H1 (cell line): ENCODE data around the gene GALNTL6. TPM values are rescaled to one million over a fixed set of nuclear protein-coding genes. Genes with fewer than 3 reads are reported as not detected.

Experiments used
- CTCF ChIA-PET: fragments of 300-600 bp; sonication (Branson Sonifier 250); formaldehyde crosslinking; loops from one replicate; lab custom pipeline; 2021; ENCODE audit not compliant: partially characterized antibody; lab: Charles Lee
- POLR2A ChIA-PET: fragments of 300-600 bp; sonication (Branson Sonifier 250); formaldehyde crosslinking; loops from one replicate; lab custom pipeline; 2021; ENCODE audit warnings: inconsistent platforms; ENCODE audit not compliant: partially characterized antibody; lab: Charles Lee
- DNase-seq, 2 experiments: peaks; one replicate each; pipeline versions ENCODE4 v3.0.0 to v3.0.0-alpha.2; 2010 to 2022; ENCODE audit warnings: low spot score in 2 of 2, low read depth in 1 of 2, mixed read lengths in 1 of 2
- FAIRE-seq: peaks from 2 replicates; lab custom pipeline; 2011; peaks lifted over from hg19 to GRCh38; lab: Jason Lieb, UNC
- H2AFZ ChIP-seq: 2 replicates; pipeline ENCODE4 v1.8.1; 2012; ENCODE audit warnings: low read length, inconsistent platforms
- H2AK5ac ChIP-seq: 2 replicates; pipeline ENCODE4 v1.6.1; 2013; ENCODE audit warnings: low read depth, low read length
- H2BK120ac ChIP-seq: replicated peaks from 2 replicates; pipeline ENCODE3; 2013; ENCODE audit warnings: low read depth, low read length, inconsistent platforms
- H2BK12ac ChIP-seq: 2 replicates; pipeline ENCODE4 v1.6.1; 2013; ENCODE audit warnings: low read depth, low read length
- H2BK15ac ChIP-seq: 2 replicates; pipeline ENCODE4 v1.6.1; 2013; ENCODE audit warnings: low read length
- H2BK20ac ChIP-seq: 2 replicates; pipeline ENCODE4 v1.6.1; 2013; ENCODE audit warnings: low read length
- H2BK5ac ChIP-seq: 2 replicates; pipeline ENCODE4 v1.6.1; 2013; ENCODE audit warnings: low read depth, low read length
- H3K14ac ChIP-seq: 2 replicates; pipeline ENCODE4 v1.6.1; 2013; ENCODE audit warnings: inconsistent platforms; ENCODE audit not compliant: insufficient read length
- H3K18ac ChIP-seq: 2 replicates; pipeline ENCODE4 v1.6.1; 2013; ENCODE audit warnings: low read length; ENCODE audit errors: extremely low read depth
- H3K23ac ChIP-seq: 2 replicates; pipeline ENCODE4 v1.6.1; 2013; ENCODE audit warnings: inconsistent platforms; ENCODE audit not compliant: insufficient read length
- H3K23me2 ChIP-seq: 2 replicates; pipeline ENCODE4 v1.6.1; 2013; ENCODE audit warnings: low read depth, low read length
- H3K27ac ChIP-seq: 2 replicates; pipeline ENCODE4 v1.6.1; 2011; ENCODE audit warnings: low read depth, low read length, inconsistent platforms
- H3K27me3 ChIP-seq, 4 experiments: replicated peaks in 1 of 4; 1 replicate in 1 of 4; 2 replicates in 3 of 4; pipeline versions ENCODE4 v1.6.1 to v1.8.1; 2011 to 2013; ENCODE audit warnings: low read length in 3 of 4, mild to moderate bottlenecking in 3 of 4, inconsistent platforms in 2 of 4, mixed read lengths in 2 of 4, moderate library complexity in 1 of 4; ENCODE audit not compliant: control insufficient read depth in 3 of 4, insufficient read depth in 3 of 4; ENCODE audit errors: extremely low read depth in 1 of 4
- H3K36me3 ChIP-seq, 4 experiments: 2 replicates each; pipeline versions ENCODE4 v1.6.1 to v1.8.1; 2011 to 2013; ENCODE audit warnings: mild to moderate bottlenecking in 4 of 4, low read length in 3 of 4, moderate library complexity in 2 of 4, control low read depth in 1 of 4, inconsistent platforms in 1 of 4; ENCODE audit not compliant: insufficient read depth in 4 of 4, control insufficient read depth in 2 of 4
- H3K4ac ChIP-seq: replicated peaks from 2 replicates; pipeline ENCODE3; 2013; ENCODE audit warnings: low read length, low read depth, mixed read lengths, inconsistent platforms; ENCODE audit not compliant: insufficient read length
- H3K4me1 ChIP-seq, 4 experiments: replicated peaks in 1 of 4; 1 replicate in 1 of 4; 2 replicates in 3 of 4; pipeline versions ENCODE4 v1.6.1 to v1.8.1; 2011 to 2013; ENCODE audit warnings: low read length in 3 of 4, inconsistent platforms in 2 of 4, mixed read lengths in 1 of 4; ENCODE audit not compliant: insufficient read depth in 4 of 4, control insufficient read depth in 3 of 4
- H3K4me2 ChIP-seq, 2 experiments: 2 replicates each; pipeline versions ENCODE4 v1.6.1 to v1.8.1; 2011 to 2013; ENCODE audit warnings: low read depth in 2 of 2, low read length in 2 of 2, control low read depth in 1 of 2, inconsistent platforms in 1 of 2, mild to moderate bottlenecking in 1 of 2; ENCODE audit not compliant: insufficient read depth in 1 of 2
- H3K4me3 ChIP-seq, 4 experiments: fragments of 200-600, 300-600 bp in 1 of 4; sonication (generic), shearing (Covaris generic), sonication (Bioruptor Twin) in 1 of 4; 2 replicates each; pipeline versions ENCODE4 v1.5.1 to v1.8.1; 2011 to 2016; ENCODE audit warnings: low read length in 4 of 4, low read depth in 3 of 4, control low read depth in 2 of 4, inconsistent platforms in 2 of 4, mild to moderate bottlenecking in 2 of 4, mixed read lengths in 1 of 4, moderate library complexity in 1 of 4; ENCODE audit not compliant: insufficient read depth in 2 of 4; ENCODE audit errors: extremely low read depth in 1 of 4
- H3K56ac ChIP-seq: replicated peaks from 2 replicates; pipeline ENCODE3; 2013; ENCODE audit warnings: low read depth, mild to moderate bottlenecking, mixed read lengths, low read length, inconsistent platforms; ENCODE audit not compliant: insufficient read length
- H3K79me1 ChIP-seq: 2 replicates; pipeline ENCODE4 v1.6.1; 2013; ENCODE audit warnings: low read depth, low read length, control low read depth
- H3K79me2 ChIP-seq, 2 experiments: 2 replicates each; pipeline versions ENCODE4 v1.6.1 to v1.8.1; 2012 to 2013; ENCODE audit warnings: low read length in 2 of 2, mild to moderate bottlenecking in 2 of 2, inconsistent platforms in 1 of 2; ENCODE audit not compliant: insufficient read depth in 2 of 2, control insufficient read depth in 1 of 2
- H3K9ac ChIP-seq, 4 experiments: replicated peaks in 1 of 4; 1 replicate in 1 of 4; 2 replicates in 3 of 4; pipeline versions ENCODE4 v1.6.1 to v1.8.1; 2011 to 2013; ENCODE audit warnings: low read depth in 3 of 4, low read length in 3 of 4, control low read depth in 2 of 4, mild to moderate bottlenecking in 2 of 4, moderate library complexity in 2 of 4, inconsistent platforms in 1 of 4; ENCODE audit errors: extremely low read depth in 1 of 4
- H3K9me3 ChIP-seq, 2 experiments: 2 replicates each; pipeline versions ENCODE4 v1.6.1 to v1.8.1; 2012 to 2013; ENCODE audit warnings: mild to moderate bottlenecking in 2 of 2, moderate library complexity in 2 of 2, control low read depth in 1 of 2, inconsistent platforms in 1 of 2, low read depth in 1 of 2, low read length in 1 of 2, mixed read lengths in 1 of 2; ENCODE audit not compliant: insufficient read depth in 2 of 2
- H4K20me1 ChIP-seq, 2 experiments: replicated peaks in 1 of 2; 2 replicates each; pipeline versions ENCODE3 to v1.8.1; 2011 to 2013; ENCODE audit warnings: inconsistent platforms in 2 of 2, low read length in 2 of 2, mild to moderate bottlenecking in 1 of 2; ENCODE audit not compliant: insufficient read depth in 2 of 2, control insufficient read depth in 1 of 2
- H4K5ac ChIP-seq: 2 replicates; pipeline ENCODE4 v1.6.1; 2013; ENCODE audit warnings: low read length, low read depth, mixed read lengths, inconsistent platforms; ENCODE audit not compliant: insufficient read length
- H4K8ac ChIP-seq: 2 replicates; pipeline ENCODE4 v1.8.0; 2013; ENCODE audit warnings: mild to moderate bottlenecking, moderate library complexity, low read length, inconsistent platforms; ENCODE audit not compliant: insufficient read depth; ENCODE audit errors: extremely low read depth
- H4K91ac ChIP-seq: replicated peaks from 2 replicates; pipeline ENCODE3; 2013; ENCODE audit warnings: low read length, mixed read lengths, inconsistent platforms; ENCODE audit not compliant: insufficient read length
- ATF2 ChIP-seq: IDR thresholded peaks from 2 replicates; pipeline ENCODE4 v1.6.1; 2012; ENCODE audit warnings: low read length, inconsistent platforms
- ATF3 ChIP-seq: IDR thresholded peaks from 2 replicates; pipeline ENCODE4 v1.6.1; 2011; ENCODE audit warnings: low read depth, mild to moderate bottlenecking, low read length; ENCODE audit not compliant: insufficient read depth
- CBX5 ChIP-seq: fragments of 300-800, 300-1000 bp; sonication (generic); IDR thresholded peaks from 2 replicates; pipeline ENCODE4 v1.7.1; 2016; ENCODE audit warnings: antibody characterized with exemption, low read length, low read depth
- CBX8 ChIP-seq: fragments of 300-800, 300-1000 bp; sonication (generic); IDR thresholded peaks from 2 replicates; pipeline ENCODE4 v1.7.1; 2016; ENCODE audit warnings: low read depth, low read length, borderline replicate concordance
- CEBPB ChIP-seq: IDR thresholded peaks from 2 replicates; pipeline ENCODE4 v1.6.1; 2012; ENCODE audit warnings: low read depth, low read length
- CHD2 ChIP-seq: IDR thresholded peaks from 2 replicates; pipeline ENCODE4 v1.6.1; 2012; ENCODE audit warnings: low read length, improper control_type of control experiment
- GABPA ChIP-seq: IDR thresholded peaks from 2 replicates; pipeline ENCODE4 v1.6.1; 2011; ENCODE audit warnings: mild to moderate bottlenecking, low read length, moderate library complexity, borderline replicate concordance; ENCODE audit not compliant: insufficient read depth
- HDAC2 ChIP-seq, 2 experiments: fragments of 300-600 bp in 1 of 2; sonication (generic) in 1 of 2; IDR thresholded peaks; 2 replicates each; pipeline ENCODE4 v1.6.1; 2011 to 2012; ENCODE audit warnings: low read depth in 2 of 2, low read length in 2 of 2, mild to moderate bottlenecking in 2 of 2, moderate library complexity in 2 of 2, borderline replicate concordance in 1 of 2, inconsistent platforms in 1 of 2
- KDM4A ChIP-seq: IDR thresholded peaks from one replicate; pipeline ENCODE4 v1.7.1; 2012; ENCODE audit warnings: low read depth, mild to moderate bottlenecking, moderate library complexity, low read length, inconsistent platforms; ENCODE audit not compliant: severe bottlenecking
- RFX5 ChIP-seq: IDR thresholded peaks from 2 replicates; pipeline ENCODE4 v1.6.1; 2011; ENCODE audit warnings: low read depth, low read length, improper control_type of control experiment, borderline replicate concordance
- SIX5 ChIP-seq: IDR thresholded peaks from 2 replicates; pipeline ENCODE4 v1.6.1; 2011; ENCODE audit warnings: mild to moderate bottlenecking, low read depth, low read length
- SP4 ChIP-seq: IDR thresholded peaks from 2 replicates; pipeline ENCODE4 v1.6.1; 2012; ENCODE audit warnings: low read length, inconsistent platforms
- WGBS, 2 experiments: shearing (Covaris generic) in 1 of 2; methylation state at CpG; one replicate each; pipeline versions ENCODE4 v1.1.6 to v1.1.7; 2013 to 2015; ENCODE audit warnings: low lambda C conversion rate in 2 of 2, mixed read lengths in 2 of 2, inconsistent platforms in 1 of 2, low coverage in 1 of 2, missing lambda C conversion rate in 1 of 2; ENCODE audit not compliant: insufficient replicate concordance in 2 of 2, insufficient coverage in 1 of 2, insufficient read length in 1 of 2; ENCODE audit errors: extremely low coverage in 1 of 2, missing lambda C conversion rate in 1 of 2; 5-methylcytosine and 5-hydroxymethylcytosine counted together
- polyA plus RNA-seq, 7 experiments: library from polyadenylated mRNA; depleted of rRNA in 3 of 7; stranded (reverse) in 5 of 7; unstranded in 2 of 7; fragments of >200 nt in 5 of 7; fragments of 200-250 nt in 2 of 7; gene quantifications; 1 replicate in 5 of 7; 2 replicates in 1 of 7; 4 replicates in 1 of 7; pipeline versions ENCODE4 v1.2.1 to v1.2.3, GENCODE V29; 2011 to 2013; ENCODE audit warnings: missing spikeins in 2 of 7, mixed read lengths in 2 of 7
- total RNA-seq: library from RNA; stranded (reverse); fragmentation: NEBNext Ultra II Directional; extraction: Animal tissue kit (Norgen Biotek cat#: 25700); gene quantifications from 2 replicates; pipeline ENCODE4 v1.2.1, GENCODE V29; 2021

GALNTL6 gene
- total and polyA plus RNA-seq, 2 of the 8 experiments (the other 6 are each of a cell fraction or from before 2014, with no cell fraction given) = 0.03 to 0.32 TPM

GRCh38 chr4:171847751-171848150 lies 34.5 kb downstream of the GALNTL6 start:
- Histone ChIP-seq H2AK5ac (no peak overlapping the region), H2BK5ac (no peak overlapping the region), H3K36me3 (no peaks in the 10 kb centered on the region), H4K8ac (no peak overlapping the region), H3K79me2 (no peaks in the 10 kb centered on the region), H3K14ac (no peak overlapping the region), H4K5ac (no peak overlapping the region), H2BK120ac (no peak overlapping the region), H3K9me3 (no peaks in the 10 kb centered on the region), H3K27ac (no peak overlapping the region), H3K23me2 (no peaks in the 10 kb centered on the region), H3K79me1 (no peaks in the 10 kb centered on the region), H3K4me2 (no peak overlapping the region), H3K9ac (no peak overlapping the region), H3K18ac (no peak overlapping the region), H4K91ac (no peak overlapping the region), H3K27me3 (no peaks in the 10 kb centered on the region), H3K4ac (no peak overlapping the region), H2AFZ (no peak overlapping the region), H2BK12ac (no peak overlapping the region), H3K4me1 (0 out of 7 replicates have a peak, but pooled peaks cover 0 to 2% (median 0%) of the 10 kb centered on the region in 4 experiments), H3K56ac (no peak overlapping the region), H4K20me1 (no peaks in the 10 kb centered on the region), H2BK20ac (no peak overlapping the region), H3K23ac (no peak overlapping the region), H2BK15ac (no peak overlapping the region), H3K4me3 (no peak overlapping the region)
- ChIA-PET CTCF (interaction anchor here (0.6 to 2.8 kb wide), 8 partner anchors 18 to 1650 kb away, joined by 3 to 16 read pairs (median 4); no protein-coding TSS in a partner anchor), POLR2A (no interaction called here)
- DNase-seq = no peak
- no peak for FAIRE-seq
- WGBS, 2 experiments = 91% methylated on average over 1 of the region's 1 CpG; no CpG with 5 or more reads in 1 of the 2 experiments
- TF ChIP-seq RFX5 = no peak
- TF ChIP-seq ATF2 = no peak
- no peak for TF ChIP-seq HDAC2 (IDR thresholded peaks at IDR 0.05; ENCODE audit: borderline replicate concordance in 1 of 2, low read depth in 2 of 2, low read length in 2 of 2)
- no peak for TF ChIP-seq CEBPB
- no peak for TF ChIP-seq ATF3
- no peak for TF ChIP-seq CHD2
- TF ChIP-seq SIX5 = no peak
- no peak for TF ChIP-seq CBX8
- TF ChIP-seq KDM4A = no peak
- TF ChIP-seq CBX5 = no peak
- TF ChIP-seq GABPA = no peak
- no peak for TF ChIP-seq SP4
